GM18517 (cell line): ENCODE results near the gene GNAS.
"Not testable (repeated sequence)": the region's sequence is repeated elsewhere in the genome, so short reads cannot be mapped to it uniquely, and the experiment has no call there.

Experiments used
- ATAC-seq: cut with Tn5 transposase; IDR thresholded peaks from one replicate; pipeline ENCODE4 v1.9.1; 2021; ENCODE audit warnings: mild to moderate bottlenecking, moderate library complexity; ENCODE audit not compliant: unreplicated experiment

The GNAS gene

GRCh38 chr20:58922036-58922435 lies 69.5 kb downstream of the GNAS start:
- ATAC-seq = no peak

- ATAC-seq = no peak
Measured at GRCh38 chr20:58923117-58923712, 70.7 kb downstream of the GNAS start.

GRCh38 chr20:58926802-58927489 lies 74.4 kb downstream of the GNAS start:
- no peak for ATAC-seq

GRCh38 chr20:58927490-58928061 lies 75.1 kb downstream of the GNAS start:
- ATAC-seq = no peak

GRCh38 chr20:58930496-58930895 lies 78.0 kb downstream of the GNAS start:
- ATAC-seq = no peak

GRCh38 chr20:58932170-58932569 lies 79.7 kb downstream of the GNAS start:
- no peak for ATAC-seq

GRCh38 chr20:58938078-58938477 lies 85.6 kb downstream of the GNAS start:
- ATAC-seq = no peak

- ATAC-seq = no peak
Measured at GRCh38 chr20:58938541-58938940, 86.0 kb downstream of the GNAS start.

GRCh38 chr20:58941471-58941870 lies 89.0 kb downstream of the GNAS start:
- no peak for ATAC-seq

GRCh38 chr20:58942549-58942948 lies 90.0 kb downstream of the GNAS start:
- ATAC-seq = no peak

- no peak for ATAC-seq
Measured at GRCh38 chr20:58944610-58945009, 92.1 kb downstream of the GNAS start.

- no peak for ATAC-seq
Measured at GRCh38 chr20:58945965-58946631, 93.6 kb downstream of the GNAS start.

GRCh38 chr20:58947797-58948388 lies 95.4 kb downstream of the GNAS start:
- ATAC-seq = not testable (repeated sequence)

GRCh38 chr20:58950603-58951002 lies 98.1 kb downstream of the GNAS start:
- ATAC-seq = no peak

- no peak for ATAC-seq
Measured at GRCh38 chr20:58953050-58953449, 100.5 kb downstream of the GNAS start.

GRCh38 chr20:58956078-58956477 lies 103.6 kb downstream of the GNAS start:
- ATAC-seq = no peak

- no peak for ATAC-seq
Measured at GRCh38 chr20:58959652-58960051, 107.1 kb downstream of the GNAS start.
